Thymus (tissue), 14 donors: ENCODE results near the gene IFIH1. TPM values are rescaled to one million over a fixed set of nuclear protein-coding genes. Genes with fewer than 3 reads are reported as not detected.

ENCODE experiments used
- DNase-seq, 9 donors: peaks; one replicate each; pipeline ENCODE4 v3.0.0-alpha.2; 2013; ENCODE audit warnings: low spot score in 9 of 9, low read depth in 6 of 9, missing footprints in 1 of 9
- H3K27ac ChIP-seq, 2 donors: one replicate each; pipeline ENCODE4 v1.5.1; 2013; ENCODE audit warnings: control low read depth in 1 of 2, low read depth in 1 of 2, low read length in 1 of 2, mild to moderate bottlenecking in 1 of 2, moderate library complexity in 1 of 2
- H3K27me3 ChIP-seq, 2 donors: one replicate each; pipeline ENCODE4 v1.5.1; 2013; ENCODE audit warnings: low read length in 1 of 2; ENCODE audit not compliant: control insufficient read depth in 2 of 2, insufficient read depth in 1 of 2
- H3K36me3 ChIP-seq, 2 donors: one replicate each; pipeline ENCODE4 v1.5.1; 2013; ENCODE audit warnings: low read length in 1 of 2, mild to moderate bottlenecking in 1 of 2, moderate library complexity in 1 of 2; ENCODE audit not compliant: control insufficient read depth in 2 of 2, insufficient read depth in 2 of 2
- H3K4me1 ChIP-seq, 2 donors: one replicate each; pipeline ENCODE4 v1.5.1; 2013; ENCODE audit warnings: low read length in 2 of 2; ENCODE audit not compliant: control insufficient read depth in 2 of 2, insufficient read depth in 2 of 2
- H3K4me3 ChIP-seq, 2 donors: one replicate each; pipeline ENCODE4 v1.5.1; 2013; ENCODE audit warnings: low read length in 2 of 2, control low read depth in 1 of 2, mild to moderate bottlenecking in 1 of 2
- H3K9me3 ChIP-seq, 2 donors: one replicate each; pipeline ENCODE4 v1.5.1; 2013; ENCODE audit warnings: low read length in 1 of 2, mild to moderate bottlenecking in 1 of 2; ENCODE audit not compliant: control insufficient read depth in 2 of 2, insufficient read depth in 1 of 2
- WGBS: extraction: QIAGEN DNeasy Blood & Tissue Kit; methylation state at CpG from one replicate; pipeline ENCODE4 v1.1.7; 2013; 5-methylcytosine and 5-hydroxymethylcytosine counted together
- long read RNA-seq, 10 donors: transcript quantifications; one replicate each; lab custom pipeline, GENCODE V29; 2026
- polyA plus RNA-seq: library from polyadenylated mRNA; stranded (reverse); fragments of 200-250 nt; gene quantifications from one replicate; pipeline ENCODE4 v1.2.3, GENCODE V29; 2013
- total RNA-seq: library from RNA; stranded (reverse); fragments of 120-200 nt; gene quantifications from one replicate; pipeline ENCODE4 v1.2.4, GENCODE V29; 2013
- donor health status: healthy.

The IFIH1 gene
- total RNA-seq (23.9 TPM), polyA plus RNA-seq (22.6 TPM)
- long read RNA-seq, donor 1: 0 reads
- long read RNA-seq, donor 2, partial matches to known transcripts: 0 of 5 reads
- long read RNA-seq, donor 2, other reads (novel, unspliced or antisense): 0 of 5 reads
- long read RNA-seq, donor 3, partial matches to known transcripts: 0 of 4 reads
- long read RNA-seq, donor 3, other reads (novel, unspliced or antisense): 0 of 4 reads
- long read RNA-seq, donor 4, partial matches to known transcripts: 7 of 10 reads
- long read RNA-seq, donor 4, other reads (novel, unspliced or antisense): 0 of 10 reads
- long read RNA-seq, donor 5, partial matches to known transcripts: 27 of 74 reads
- long read RNA-seq, donor 5, other reads (novel, unspliced or antisense): 45 of 74 reads
- long read RNA-seq, donor 6, partial matches to known transcripts: 0 of 1 reads
- long read RNA-seq, donor 6, other reads (novel, unspliced or antisense): 0 of 1 reads
- long read RNA-seq, donor 7, partial matches to known transcripts: 0 of 4 reads
- long read RNA-seq, donor 7, other reads (novel, unspliced or antisense): 0 of 4 reads
- long read RNA-seq, donor 8, partial matches to known transcripts: 6 of 8 reads
- long read RNA-seq, donor 8, other reads (novel, unspliced or antisense): 0 of 8 reads
- long read RNA-seq, donor 9, partial matches to known transcripts: 0 of 1 reads
- long read RNA-seq, donor 9, other reads (novel, unspliced or antisense): 0 of 1 reads
- long read RNA-seq, donor 10, partial matches to known transcripts: 0 of 1 reads
- long read RNA-seq, donor 10, other reads (novel, unspliced or antisense): 0 of 1 reads

DNA sequence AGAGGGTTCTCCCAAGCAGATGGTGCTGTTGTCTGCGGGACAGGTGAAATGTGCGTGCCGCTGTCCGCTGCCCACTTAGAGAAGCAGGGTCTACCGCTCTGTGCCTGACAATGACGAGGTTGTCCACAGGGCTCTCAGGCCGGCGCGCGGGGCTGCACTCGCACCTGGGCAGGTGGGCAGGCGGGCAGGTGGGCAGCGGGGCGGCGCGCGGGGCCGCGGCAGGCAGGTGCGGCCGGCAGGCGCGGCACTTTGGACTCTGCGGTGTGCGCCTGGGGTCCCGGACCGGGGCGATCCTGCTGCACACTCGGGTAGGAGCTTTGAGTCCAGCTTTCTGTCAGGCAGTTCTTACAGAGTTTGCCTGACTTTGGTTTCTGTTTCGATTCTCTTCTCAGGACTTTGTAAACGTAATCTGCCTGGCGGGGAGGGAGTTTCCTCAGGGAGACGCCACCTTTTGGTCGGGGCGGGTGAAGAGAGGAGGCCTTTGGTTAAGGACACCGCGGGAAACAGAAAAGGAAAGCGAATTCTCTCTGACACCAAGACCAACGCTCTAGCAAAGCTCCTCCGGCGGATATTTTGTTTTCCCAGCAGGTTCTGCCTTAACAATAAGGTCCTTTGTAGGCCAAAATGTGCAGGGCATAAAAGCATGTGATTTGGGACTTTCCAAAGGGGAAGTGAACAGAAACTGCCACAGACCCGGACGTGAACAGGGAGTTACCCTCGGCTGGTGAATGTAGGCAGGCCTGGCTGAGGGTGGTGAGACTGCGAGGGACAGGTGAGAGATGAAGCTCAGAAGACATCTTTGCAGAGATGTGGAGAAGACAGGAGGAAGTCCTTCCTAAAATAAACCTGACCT lies at the start of gene IFIH1:
Gene IFIH1 (minus strand): TSS at position 357 of the 853 bp plus-strand sequence. CDS start 377 bp downstream, outside the sequence.
- H3K27ac ChIP-seq: peak within 1 kb of the TSS; percentile 87 to 94
- DNase-seq: peak; percentile 53 to 88 (median 61)
- peak within 1 kb of the TSS; percentile 80 to 93 for H3K4me3 ChIP-seq
- H3K4me1 ChIP-seq: peaks cover 3 to 5% of the 10 kb centered on the region in 2 donors
- WGBS: under 1% methylated on average over 45 of the region's 45 CpGs
- H3K27me3 ChIP-seq: no peaks in the 10 kb centered on the region
- H3K36me3 ChIP-seq: no peaks in the 10 kb centered on the region
- no peaks in the 10 kb centered on the region for H3K9me3 ChIP-seq

GRCh38 chr2:162365392-162365791 lies 46.9 kb upstream of the IFIH1 start:
- Histone ChIP-seq H3K36me3 (no peaks in the 10 kb centered on the region), H3K4me1 (no peaks in the 10 kb centered on the region), H3K27ac (no peak overlapping the region), H3K9me3 (no peaks in the 10 kb centered on the region), H3K4me3 (no peak overlapping the region), H3K27me3 (no peaks in the 10 kb centered on the region)
- no peak for DNase-seq
- 97% methylated on average over 2 of the region's 2 CpGs for WGBS

- H3K4me3 ChIP-seq: peak overlapping the region; percentile 67 to 73
- peak overlapping the region; percentile 64 to 77 for H3K27ac ChIP-seq
- peak in 3 of 9 donors; percentile 13 to 40 (median 34) for DNase-seq
- H3K4me1 ChIP-seq: peaks cover 6 to 11% of the 10 kb centered on the region in 2 donors
- H3K27me3 ChIP-seq: no peaks in the 10 kb centered on the region
- 1% methylated on average over 8 of the region's 8 CpGs for WGBS
- H3K36me3 ChIP-seq: no peaks in the 10 kb centered on the region
- H3K9me3 ChIP-seq: no peaks in the 10 kb centered on the region
These were observed 26.1 kb upstream of the IFIH1 start for GRCh38 chr2:162344617-162344950.

- WGBS: under 1% methylated on average over 57 of the region's 57 CpGs
- peaks cover 6 to 11% of the 10 kb centered on the region in 2 donors for H3K4me1 ChIP-seq
These were observed 25.5 kb upstream of the IFIH1 start, which contains the start of gene GCA for GRCh38 chr2:162343824-162344616. TSS of gene GCA (plus strand) at chr2:162344132. CDS start at chr2:162344249, 117 bp downstream.

DNA sequence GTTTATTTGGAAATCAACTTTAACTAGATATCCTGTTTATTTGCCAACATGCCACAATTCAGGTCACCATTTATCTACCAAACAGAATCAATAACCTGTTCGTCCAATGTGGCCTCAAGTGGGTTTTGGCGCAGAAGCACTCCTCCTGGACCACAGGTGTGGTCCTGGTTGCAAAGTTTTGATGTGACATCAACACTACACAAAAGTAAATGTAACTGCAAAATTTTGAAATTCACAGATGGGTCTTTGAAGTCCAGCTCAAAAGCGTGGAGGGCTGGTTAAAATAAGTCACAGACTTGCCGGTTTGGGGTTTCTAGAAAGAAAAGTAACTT lies 25.0 kb upstream of the IFIH1 start:
- 51% methylated on average over 4 of the region's 4 CpGs for WGBS
- no peak for DNase-seq
- Histone ChIP-seq H3K4me1 (peaks cover 6 to 11% of the 10 kb centered on the region in 2 donors), H3K36me3 (no peaks in the 10 kb centered on the region), H3K27me3 (no peaks in the 10 kb centered on the region), H3K9me3 (no peaks in the 10 kb centered on the region), H3K27ac (peak overlapping the region; percentile 27 to 34), H3K4me3 (peak overlapping the region; percentile 67 to 73)

More at GRCh38 chr2:162343824-162344616, 25.5 kb upstream of the IFIH1 start, which contains the start of gene GCA:
- H3K9me3 ChIP-seq: no peaks in the 10 kb centered on the region
- DNase-seq: peak; percentile 87 to 98 (median 96)
- H3K27ac ChIP-seq: peak within 1 kb of the TSS; percentile 64 to 77
- H3K4me3 ChIP-seq: peak within 1 kb of the TSS; percentile 67 to 73
- H3K36me3 ChIP-seq: no peaks in the 10 kb centered on the region
- no peaks in the 10 kb centered on the region for H3K27me3 ChIP-seq

- DNase-seq: no peak
- H3K9me3 ChIP-seq: no peaks in the 10 kb centered on the region
- no peaks in the 10 kb centered on the region for H3K36me3 ChIP-seq
- H3K27me3 ChIP-seq: no peaks in the 10 kb centered on the region
- no peak overlapping the region for H3K27ac ChIP-seq
- peaks cover 6 to 11% of the 10 kb centered on the region in 2 donors for H3K4me1 ChIP-seq
- H3K4me3 ChIP-seq: no peak overlapping the region
- WGBS: 90% methylated on average over 2 of the region's 2 CpGs
These were observed 24.4 kb upstream of the IFIH1 start for GRCh38 chr2:162342841-162343240.

DNA sequence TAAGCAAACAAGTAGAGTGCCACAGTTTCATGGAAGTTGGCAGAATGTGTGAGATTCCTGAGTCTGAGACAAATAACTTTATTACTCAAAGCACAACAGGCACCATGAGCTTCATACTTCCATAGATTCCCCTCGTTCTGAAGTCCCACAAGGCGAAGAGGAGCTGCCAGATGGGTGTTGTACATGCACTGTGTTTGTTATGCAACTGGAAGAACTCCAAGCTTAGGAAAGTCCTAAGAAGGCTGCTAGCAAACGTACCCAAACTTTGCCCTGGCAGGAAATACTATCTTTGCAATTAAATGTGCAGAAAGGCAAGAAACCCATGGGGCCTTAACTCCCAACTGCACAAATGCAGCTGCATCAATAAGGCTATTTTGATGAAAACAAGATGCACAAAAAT lies 23.8 kb upstream of the IFIH1 start:
- peak overlapping the region in 1 of 2 donors; percentile 15 for H3K27ac ChIP-seq
- no peak for DNase-seq
- H3K4me1 ChIP-seq: peaks cover 6 to 11% of the 10 kb centered on the region in 2 donors
- no peak overlapping the region for H3K4me3 ChIP-seq
- no peaks in the 10 kb centered on the region for H3K36me3 ChIP-seq
- no peaks in the 10 kb centered on the region for H3K27me3 ChIP-seq
- H3K9me3 ChIP-seq: no peaks in the 10 kb centered on the region
- 91% methylated on average over 3 of the region's 3 CpGs for WGBS

- Histone ChIP-seq H3K4me3 (no peak overlapping the region), H3K4me1 (peaks cover 6 to 11% of the 10 kb centered on the region in 2 donors), H3K27ac (no peak overlapping the region), H3K9me3 (no peaks in the 10 kb centered on the region), H3K36me3 (no peaks in the 10 kb centered on the region), H3K27me3 (no peaks in the 10 kb centered on the region)
- DNase-seq: no peak
These were observed 22.3 kb upstream of the IFIH1 start for GRCh38 chr2:162340822-162341221.
